ENCODE data around the gene SLC2A8.

DNA sequence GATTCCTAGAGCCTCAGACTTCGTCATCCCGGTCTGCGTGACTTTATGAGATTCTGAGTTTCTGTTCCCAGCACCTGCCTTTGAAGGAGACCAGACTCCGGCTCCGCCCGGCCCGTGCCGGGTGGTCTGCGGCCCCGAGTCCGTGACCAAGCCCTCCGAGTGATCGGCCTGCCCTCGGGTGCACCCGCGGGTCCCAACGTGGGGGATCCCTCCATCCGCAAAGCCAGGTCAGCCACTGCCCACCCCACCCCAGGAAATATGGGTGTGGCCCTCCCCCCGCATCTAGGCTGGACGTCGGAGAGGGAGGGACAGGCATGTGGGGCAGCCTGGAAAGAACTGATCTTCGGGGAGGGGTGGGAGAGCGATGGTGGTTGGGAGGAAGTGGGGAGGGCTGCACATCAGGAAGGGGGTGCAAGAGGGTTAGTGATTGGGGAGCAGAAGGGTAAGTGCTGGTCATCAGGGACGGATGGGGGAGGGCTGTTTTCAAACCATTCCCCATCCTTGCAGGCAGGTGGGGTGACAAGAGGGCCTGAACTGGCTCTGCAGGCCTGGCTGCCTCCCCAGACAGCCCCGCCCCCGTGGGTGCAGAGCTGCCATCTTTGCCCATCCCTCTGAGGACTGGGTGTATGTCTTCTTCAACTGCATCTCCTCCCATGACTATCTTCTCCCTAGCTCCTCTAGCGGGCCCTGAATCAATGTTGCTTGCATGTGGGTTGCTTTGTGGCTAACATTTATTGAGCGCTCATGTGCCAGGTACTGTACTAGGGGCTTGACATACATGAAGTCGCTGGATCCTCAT is 55.1 kb downstream of the SLC2A8 start:
- TF ChIP-seq, protein P1, sequence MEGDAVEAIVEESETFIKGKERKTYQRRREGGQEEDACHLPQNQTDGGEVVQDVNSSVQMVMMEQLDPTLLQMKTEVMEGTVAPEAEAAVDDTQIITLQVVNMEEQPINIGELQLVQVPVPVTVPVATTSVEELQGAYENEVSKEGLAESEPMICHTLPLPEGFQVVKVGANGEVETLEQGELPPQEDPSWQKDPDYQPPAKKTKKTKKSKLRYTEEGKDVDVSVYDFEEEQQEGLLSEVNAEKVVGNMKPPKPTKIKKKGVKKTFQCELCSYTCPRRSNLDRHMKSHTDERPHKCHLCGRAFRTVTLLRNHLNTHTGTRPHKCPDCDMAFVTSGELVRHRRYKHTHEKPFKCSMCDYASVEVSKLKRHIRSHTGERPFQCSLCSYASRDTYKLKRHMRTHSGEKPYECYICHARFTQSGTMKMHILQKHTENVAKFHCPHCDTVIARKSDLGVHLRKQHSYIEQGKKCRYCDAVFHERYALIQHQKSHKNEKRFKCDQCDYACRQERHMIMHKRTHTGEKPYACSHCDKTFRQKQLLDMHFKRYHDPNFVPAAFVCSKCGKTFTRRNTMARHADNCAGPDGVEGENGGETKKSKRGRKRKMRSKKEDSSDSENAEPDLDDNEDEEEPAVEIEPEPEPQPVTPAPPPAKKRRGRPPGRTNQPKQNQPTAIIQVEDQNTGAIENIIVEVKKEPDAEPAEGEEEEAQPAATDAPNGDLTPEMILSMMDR (IDR thresholded peaks at IDR 0.05): no peak
- TF ChIP-seq POLR2AphosphoS5 (IDR thresholded peaks at IDR 0.05): no peak

All from gastroesophageal sphincter (tissue), 3 donors.